Measurements from ENCODE around the gene CPLX1.
A peak's percentile ranks its signal among the peaks of the same experiment; 100 is the strongest.
"Not testable (repeated sequence)": the region's sequence is repeated elsewhere in the genome, so short reads cannot be mapped to it uniquely, and the experiment has no call there.

The CPLX1 gene

GRCh38 chr4:791898-792625 lies 33.9 kb downstream of the CPLX1 start:
- DNase-seq (ENCODE audit: low read depth), result peak; percentile 14

GRCh38 chr4:791252-791897 lies 34.6 kb downstream of the CPLX1 start:
- DNase-seq (ENCODE audit: low read depth), result no peak

- no peak for DNase-seq (ENCODE audit: low read depth)
Observed at GRCh38 chr4:790466-790820, 35.5 kb downstream of the CPLX1 start.

- no peak for DNase-seq (ENCODE audit: low read depth)
Observed at GRCh38 chr4:789571-790465, 36.1 kb downstream of the CPLX1 start.

GRCh38 chr4:788636-789297 lies 37.2 kb downstream of the CPLX1 start:
- DNase-seq (ENCODE audit: low read depth), result no peak

- no peak for DNase-seq (ENCODE audit: low read depth)
Observed at GRCh38 chr4:788006-788635, 37.8 kb downstream of the CPLX1 start.

- no peak for DNase-seq (ENCODE audit: low read depth)
Observed at GRCh38 chr4:787561-787981, 38.4 kb downstream of the CPLX1 start.

GRCh38 chr4:786861-787300 lies 39.0 kb downstream of the CPLX1 start:
- DNase-seq (ENCODE audit: low read depth), result no peak

GRCh38 chr4:786074-786741 lies 39.7 kb downstream of the CPLX1 start:
- no peak for DNase-seq (ENCODE audit: low read depth)

GRCh38 chr4:785332-786073 lies 40.4 kb downstream of the CPLX1 start:
- DNase-seq (ENCODE audit: low read depth), result no peak

- no peak for DNase-seq (ENCODE audit: low read depth)
Observed at GRCh38 chr4:784401-785331, 41.3 kb downstream of the CPLX1 start.

GRCh38 chr4:781493-782216 lies 44.3 kb downstream of the CPLX1 start:
- DNase-seq (ENCODE audit: low read depth), result peak; percentile 96

- DNase-seq (ENCODE audit: low read depth), result no peak
Observed at GRCh38 chr4:780716-781492, 45.0 kb downstream of the CPLX1 start.

- not testable (repeated sequence) for DNase-seq (ENCODE audit: low read depth)
Observed at GRCh38 chr4:780255-780654, 45.7 kb downstream of the CPLX1 start.

- DNase-seq (ENCODE audit: low read depth), result no peak
Observed at GRCh38 chr4:779555-779954, 46.4 kb downstream of the CPLX1 start.

- DNase-seq (ENCODE audit: low read depth), result no peak
Observed at GRCh38 chr4:777520-778262, 48.2 kb downstream of the CPLX1 start.
